Skeletal muscle cell (primary cell): ENCODE measurements around the gene OR10H4.
"Not testable (repeated sequence)": the region's sequence is repeated elsewhere in the genome, so short reads cannot be mapped to it uniquely, and the experiment has no call there.

ENCODE experiments used
- DNase-seq: peaks from one replicate; pipeline ENCODE4 v3.0.0-alpha.2; 2010; ENCODE audit warnings: low read depth
- H3K4me3 ChIP-seq: 2 replicates; pipeline ENCODE4 v1.5.1; 2011; ENCODE audit warnings: low read depth, mild to moderate bottlenecking, control low read depth, low read length, moderate library complexity

The OR10H4 gene, protein sequence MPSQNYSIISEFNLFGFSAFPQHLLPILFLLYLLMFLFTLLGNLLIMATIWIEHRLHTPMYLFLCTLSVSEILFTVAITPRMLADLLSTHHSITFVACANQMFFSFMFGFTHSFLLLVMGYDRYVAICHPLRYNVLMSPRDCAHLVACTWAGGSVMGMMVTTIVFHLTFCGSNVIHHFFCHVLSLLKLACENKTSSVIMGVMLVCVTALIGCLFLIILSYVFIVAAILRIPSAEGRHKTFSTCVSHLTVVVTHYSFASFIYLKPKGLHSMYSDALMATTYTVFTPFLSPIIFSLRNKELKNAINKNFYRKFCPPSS

DNA sequence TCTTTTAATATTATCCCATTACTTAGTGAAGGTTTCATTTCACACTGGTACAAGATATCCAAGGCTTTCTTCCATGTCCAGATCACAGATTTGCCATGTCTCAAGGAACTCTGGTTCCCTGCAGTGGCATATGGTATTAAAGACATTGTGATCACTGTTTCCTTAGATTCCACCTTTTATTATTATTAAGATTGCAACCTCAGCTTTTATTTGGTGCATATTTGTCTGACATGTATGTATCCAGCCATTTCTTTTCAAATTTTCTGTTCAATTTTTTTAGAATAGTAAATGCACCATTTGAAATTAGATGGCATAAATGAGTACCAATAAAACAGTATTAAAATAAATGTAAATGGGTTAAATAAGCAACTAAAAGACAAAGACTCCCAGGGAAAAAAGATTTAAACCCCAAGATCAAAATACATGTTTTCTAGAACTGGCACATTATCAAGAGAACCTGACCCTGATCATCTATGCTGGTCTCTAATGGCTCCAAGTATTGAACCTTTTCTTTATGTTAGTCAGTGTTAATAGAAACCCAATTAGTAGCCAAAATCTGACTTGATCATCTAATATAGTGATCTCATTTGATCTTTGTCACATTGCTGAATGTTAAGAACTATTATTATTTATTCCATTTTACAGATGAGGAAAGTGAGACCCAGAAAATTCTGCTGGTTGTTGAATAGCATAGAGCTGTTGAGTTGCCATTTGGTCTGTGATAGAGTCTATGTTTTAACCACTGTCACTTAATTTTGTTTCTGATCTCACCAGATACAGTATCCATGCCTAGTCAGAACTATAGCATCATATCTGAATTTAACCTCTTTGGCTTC is at the start of gene OR10H4:
OR10H4 (plus strand) TSS at position 786 of the 836 bp plus-strand sequence; CDS start at position 786, 0 bp downstream.
- no peak for DNase-seq
- no peak within 1 kb of the TSS for H3K4me3 ChIP-seq

DNA sequence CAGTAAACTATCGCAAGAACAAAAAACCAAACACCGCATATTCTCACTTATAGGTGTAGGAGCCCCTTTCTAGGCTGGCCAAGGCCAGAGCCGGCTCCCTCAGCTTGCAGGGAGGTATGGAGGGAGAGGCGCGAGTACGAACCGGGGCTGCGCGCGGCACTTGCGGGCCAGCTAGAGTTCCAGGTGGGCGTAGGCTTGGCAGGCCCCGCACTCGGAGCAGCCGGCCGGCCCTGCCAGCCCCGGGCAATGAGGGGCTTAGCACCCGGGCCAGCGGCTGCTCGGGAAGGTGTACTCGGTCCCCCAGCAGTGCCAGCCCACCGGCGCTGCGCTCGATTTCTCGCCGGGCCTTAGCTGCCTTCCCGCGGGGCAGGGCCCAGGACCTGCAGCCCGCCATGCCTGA is 49.2 kb upstream of the OR10H4 start:
- not testable (repeated sequence) for DNase-seq, H3K4me3 ChIP-seq

DNA sequence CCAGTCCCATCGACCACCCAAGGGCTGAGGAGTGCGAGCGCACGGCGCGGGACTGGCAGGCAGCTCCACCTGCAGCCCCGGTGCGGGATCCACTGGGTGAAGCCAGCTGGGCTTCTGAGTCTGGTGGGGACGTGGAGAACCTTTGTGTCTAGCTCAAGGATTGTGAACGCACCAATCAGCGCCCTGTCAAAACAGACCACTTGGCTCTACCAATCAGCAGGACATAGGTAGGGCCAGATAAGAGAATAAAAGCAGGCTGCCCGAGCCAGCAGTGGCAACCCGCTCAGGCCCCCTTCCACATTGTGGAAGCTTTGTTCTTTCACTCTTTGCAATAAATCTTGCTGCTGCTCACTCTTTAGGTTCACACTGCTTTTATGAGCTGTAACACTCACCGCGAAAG is 48.8 kb upstream of the OR10H4 start:
- not testable (repeated sequence) for DNase-seq, H3K4me3 ChIP-seq

DNA sequence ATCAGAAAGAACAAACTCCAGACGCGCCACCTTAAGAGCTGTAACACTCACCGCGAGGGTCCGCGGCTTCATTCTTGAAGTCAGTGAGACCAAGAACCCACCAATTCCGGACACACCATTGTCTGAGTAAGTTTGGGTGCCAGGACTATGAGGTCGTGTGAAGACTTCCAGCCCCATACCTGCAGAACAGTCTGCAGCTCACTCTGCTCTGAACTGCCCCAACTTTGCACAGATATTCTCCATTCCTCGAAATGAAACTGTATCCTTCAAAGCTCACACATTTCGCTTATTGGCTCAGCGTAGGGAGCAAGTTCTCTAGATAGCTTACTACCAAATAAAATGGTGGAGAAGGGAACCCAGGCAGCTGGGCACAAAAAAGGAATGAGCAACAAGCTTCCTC is 48.3 kb upstream of the OR10H4 start:
- H3K4me3 ChIP-seq, result no peak overlapping the region
- no peak for DNase-seq

DNA sequence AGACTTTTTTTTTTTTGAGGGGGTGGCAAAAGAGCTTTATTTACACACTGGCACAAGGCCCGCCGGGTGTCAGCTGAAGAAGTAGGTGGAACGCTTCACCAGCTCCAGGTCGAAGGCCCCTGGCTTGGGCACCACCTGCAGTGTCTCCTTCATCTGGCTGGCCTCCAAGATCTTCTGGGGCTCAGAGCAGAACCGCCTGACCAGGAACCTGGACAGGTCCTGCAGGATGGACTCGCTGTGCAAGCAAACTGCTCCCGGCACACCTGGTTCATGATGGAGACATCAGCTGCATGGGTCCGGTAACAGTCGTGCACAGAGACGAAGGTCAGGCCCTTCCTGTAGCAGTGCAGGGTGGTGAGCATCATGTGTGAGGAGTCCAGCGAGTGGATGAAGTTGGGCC is 46.6 kb upstream of the OR10H4 start:
- no peak overlapping the region for H3K4me3 ChIP-seq
- no peak for DNase-seq

DNA sequence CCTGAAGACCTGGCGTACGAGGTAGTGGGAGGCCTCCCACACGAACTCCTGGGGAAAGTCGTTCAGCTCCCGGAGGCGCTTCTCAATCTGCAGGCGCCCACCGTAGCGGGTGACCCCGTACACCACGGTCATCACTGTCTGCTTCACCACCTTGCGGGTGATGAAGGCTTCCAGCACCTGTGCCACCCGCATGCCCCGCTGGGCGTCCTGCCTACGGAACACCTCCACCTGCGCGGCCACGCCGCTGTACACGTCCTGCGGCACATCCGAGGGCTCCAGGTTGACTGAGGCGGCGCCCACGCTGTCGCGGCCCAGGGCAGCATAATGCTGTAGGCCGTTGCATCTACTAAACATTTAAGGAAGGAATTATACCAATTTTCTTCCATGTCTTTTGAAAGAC is 45.9 kb upstream of the OR10H4 start:
- H3K4me3 ChIP-seq, DNase-seq: not testable (repeated sequence)

DNA sequence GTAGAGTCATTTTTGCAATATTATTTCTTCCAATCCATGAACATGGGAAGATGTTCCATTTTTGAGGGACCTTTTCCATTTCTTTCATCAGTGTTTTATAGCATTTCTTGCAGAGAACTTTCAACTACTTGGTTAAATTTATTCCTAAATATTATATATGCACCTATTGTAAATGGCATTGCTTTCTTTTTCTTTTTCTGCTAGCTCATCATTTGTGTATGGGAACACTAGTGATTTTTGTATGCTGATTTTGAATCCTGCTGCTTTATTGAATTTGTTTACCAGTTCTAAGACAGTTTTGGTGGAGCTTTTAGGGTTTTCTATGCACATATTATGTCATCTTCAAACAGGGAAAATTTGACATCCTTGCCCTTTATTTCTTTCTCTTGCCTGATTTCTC is 43.8 kb upstream of the OR10H4 start:
- H3K4me3 ChIP-seq, result no peak overlapping the region
- DNase-seq, result no peak

DNA sequence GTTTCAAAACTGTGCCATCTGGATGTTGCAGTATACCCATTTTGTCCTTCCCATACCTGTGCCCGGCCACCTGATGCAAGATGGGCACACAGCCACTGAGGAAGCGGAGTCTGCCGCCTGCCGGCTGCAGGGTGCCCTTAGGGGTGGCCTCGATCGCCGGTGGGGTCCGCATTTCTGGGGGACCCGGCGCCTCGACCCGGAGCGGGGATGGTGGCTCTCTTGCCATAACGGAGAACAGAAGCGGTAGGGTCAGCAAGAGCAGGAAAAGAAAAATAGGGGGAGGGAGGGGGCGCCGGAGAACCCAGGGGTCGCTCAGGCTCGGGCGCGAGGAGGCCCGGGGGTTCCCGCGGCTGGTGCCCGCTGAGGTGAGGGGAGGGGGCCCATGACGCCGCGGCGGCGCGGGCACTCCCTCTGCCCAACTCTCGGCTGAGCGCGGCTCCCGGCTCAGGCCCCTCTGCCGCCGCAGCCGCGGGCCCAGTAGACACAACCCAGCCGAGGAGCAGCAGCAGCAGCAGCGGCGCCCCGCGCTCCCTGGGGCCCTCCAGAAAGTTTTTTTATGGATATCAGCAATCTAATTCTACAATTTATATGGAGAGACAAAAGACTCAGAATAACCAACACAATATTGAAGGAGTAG is 37.1 kb upstream of the OR10H4 start:
- no peak for DNase-seq

DNA sequence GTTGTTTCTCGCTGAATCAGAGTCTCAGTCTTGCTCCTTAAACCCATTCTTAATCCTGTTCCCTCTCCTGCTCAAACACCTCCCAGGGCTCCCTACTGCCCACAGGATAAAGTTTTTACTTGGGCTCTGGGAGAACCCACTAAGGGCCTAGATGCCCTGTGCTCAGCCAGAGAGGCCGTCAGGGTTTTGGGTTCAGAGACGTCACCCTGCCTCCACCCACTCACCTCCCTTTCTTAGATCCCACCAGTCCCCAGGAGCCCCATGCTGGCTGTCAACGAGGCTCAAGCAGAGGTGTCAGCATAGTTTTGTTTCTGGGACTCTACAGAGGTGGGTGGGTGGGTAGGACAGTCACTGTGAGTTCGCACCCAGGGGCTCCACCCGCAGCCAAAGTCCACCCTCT is 35.4 kb upstream of the OR10H4 start:
- no peak overlapping the region for H3K4me3 ChIP-seq
- no peak for DNase-seq

More for the DNA sequence above, 37.1 kb upstream of the OR10H4 start:
- H3K4me3 ChIP-seq, result no peak overlapping the region

DNA sequence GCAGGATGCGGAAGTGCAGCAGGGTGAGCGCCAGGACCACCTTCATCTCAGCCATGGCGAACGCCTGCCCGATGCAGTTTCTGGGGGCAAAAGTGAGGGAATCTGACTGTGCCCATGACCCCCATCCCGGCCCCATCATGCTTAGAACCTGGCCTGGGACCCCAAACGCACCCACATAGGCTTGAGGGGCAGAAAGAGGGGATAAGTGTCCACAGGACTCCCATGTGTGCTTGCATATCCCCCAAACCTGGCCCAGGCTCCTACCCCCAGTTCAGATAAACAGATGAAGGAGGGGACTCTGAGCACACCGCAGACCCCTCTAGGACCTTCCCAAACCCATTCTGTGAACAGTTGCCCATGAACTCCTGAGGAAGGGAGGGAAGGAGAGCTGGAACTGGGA is 35.0 kb upstream of the OR10H4 start:
- H3K4me3 ChIP-seq, result no peak overlapping the region
- no peak for DNase-seq

DNA sequence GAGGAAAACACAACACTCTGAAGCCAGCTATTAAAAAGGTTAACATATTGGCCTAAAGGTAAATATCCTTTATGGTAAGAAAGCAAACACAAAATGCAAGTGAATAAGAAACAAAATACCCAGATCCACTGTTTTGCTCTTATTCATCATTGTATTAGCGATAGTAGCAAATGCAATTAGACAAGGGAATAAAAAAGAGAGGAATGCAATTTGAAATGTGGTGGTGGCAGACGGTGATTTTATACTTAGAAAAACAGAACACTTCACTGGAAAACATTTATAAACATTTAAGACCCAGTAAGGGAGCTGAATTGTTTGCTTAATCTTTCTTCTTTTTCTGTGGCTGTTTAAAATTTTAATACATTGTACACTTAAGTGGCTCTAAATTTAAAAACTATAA is 33.7 kb upstream of the OR10H4 start:
- no peak for DNase-seq
- H3K4me3 ChIP-seq, result no peak overlapping the region

DNA sequence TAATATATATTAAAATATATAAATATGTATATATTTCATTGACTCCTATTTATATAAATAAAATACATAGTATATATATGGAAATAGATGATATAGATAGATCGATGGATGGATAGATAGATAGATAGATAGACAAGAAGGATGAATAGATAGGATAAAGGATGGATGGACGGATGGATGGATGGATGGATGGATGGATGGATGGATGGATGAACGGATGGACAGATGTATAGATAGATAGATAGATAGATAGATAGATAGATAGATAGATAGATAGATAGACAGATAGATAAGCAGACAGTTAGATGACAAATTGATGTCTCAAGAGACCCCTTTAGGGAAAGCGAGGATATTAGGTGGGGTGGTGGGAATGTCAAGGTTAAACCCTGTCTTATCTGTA is 29.6 kb upstream of the OR10H4 start:
- no peak overlapping the region for H3K4me3 ChIP-seq
- DNase-seq, result no peak

DNA sequence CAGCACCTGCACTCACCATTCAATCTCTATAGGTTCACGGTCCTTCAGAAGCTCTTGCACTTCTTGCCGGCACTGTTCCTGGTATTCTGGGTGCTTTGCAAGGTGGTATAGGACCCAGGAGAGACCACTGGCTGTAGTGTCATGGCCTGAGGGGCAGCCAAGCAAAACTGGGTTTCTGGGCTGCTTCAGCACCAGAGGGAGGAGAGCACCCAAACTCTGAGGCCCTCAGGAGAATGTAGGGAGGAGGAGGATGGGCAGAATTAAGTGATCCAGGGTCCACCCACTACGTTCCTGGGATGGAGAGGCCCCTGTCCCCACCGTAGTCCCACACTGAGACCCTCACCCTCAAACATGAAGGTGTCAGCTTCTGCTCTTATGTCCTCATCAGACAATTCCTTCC is 26.8 kb upstream of the OR10H4 start:
- H3K4me3 ChIP-seq, result no peak overlapping the region
- no peak for DNase-seq

DNA sequence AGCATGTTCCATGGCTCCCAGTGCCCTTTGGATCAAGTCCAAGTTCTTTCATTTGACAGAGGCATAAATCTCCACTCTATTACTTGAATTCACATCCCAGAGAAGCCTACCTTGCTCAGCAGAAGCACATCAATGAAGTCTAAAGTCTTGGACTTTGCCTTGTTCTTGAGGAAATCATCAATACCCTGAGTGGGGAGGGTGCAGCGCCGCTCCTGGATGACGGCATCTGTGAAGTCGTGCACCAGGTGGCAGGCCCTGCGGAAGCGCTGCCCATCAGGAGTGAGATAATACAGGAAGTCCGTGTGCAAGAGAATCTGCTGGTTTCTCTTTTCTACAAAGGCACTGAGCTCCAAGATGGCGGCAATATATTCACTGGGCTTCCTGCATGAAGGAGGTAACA is 25.1 kb upstream of the OR10H4 start:
- DNase-seq, result no peak
- H3K4me3 ChIP-seq, result no peak overlapping the region

DNA sequence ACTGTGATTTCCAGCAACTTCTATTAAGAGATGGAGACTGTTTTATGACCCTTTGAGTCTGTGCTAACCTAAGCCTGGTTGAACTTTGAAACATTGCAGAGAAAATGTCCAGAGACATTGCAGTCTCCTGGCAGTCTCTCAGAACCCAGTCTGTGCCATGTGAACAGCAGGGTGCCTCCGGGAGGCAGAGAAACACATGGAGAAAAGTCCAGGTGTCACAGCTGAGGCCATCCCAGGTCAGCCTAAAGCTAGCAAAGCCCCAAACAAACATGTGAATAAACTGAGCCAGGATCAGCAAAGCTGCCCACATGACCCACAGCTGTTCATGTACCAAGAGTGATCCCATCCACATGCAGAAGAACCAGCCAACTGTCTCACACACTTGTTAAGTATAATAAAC is 22.3 kb upstream of the OR10H4 start:
- DNase-seq, result no peak

DNA sequence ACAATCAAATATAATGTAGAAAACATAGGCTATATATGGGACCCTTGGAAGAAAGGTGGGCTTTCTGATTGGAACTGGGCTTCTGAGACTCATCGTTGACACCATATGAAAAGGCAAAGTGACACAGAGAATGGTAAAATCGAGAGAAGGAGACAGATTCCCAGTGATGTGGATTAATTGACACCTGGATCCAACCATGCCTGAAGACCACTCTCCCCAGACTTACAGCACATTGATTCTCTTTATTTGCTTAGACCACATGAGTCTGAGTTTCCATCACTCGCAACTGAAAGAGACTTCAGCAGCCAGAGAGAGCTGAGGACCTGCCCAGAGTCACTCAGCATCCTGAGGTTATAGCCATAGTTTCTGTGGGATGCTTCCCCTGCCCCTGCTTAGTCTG is 20.5 kb upstream of the OR10H4 start:
- no peak for DNase-seq
- H3K4me3 ChIP-seq, result no peak overlapping the region

More for the DNA sequence above, 22.3 kb upstream of the OR10H4 start:
- H3K4me3 ChIP-seq, result no peak overlapping the region

DNA sequence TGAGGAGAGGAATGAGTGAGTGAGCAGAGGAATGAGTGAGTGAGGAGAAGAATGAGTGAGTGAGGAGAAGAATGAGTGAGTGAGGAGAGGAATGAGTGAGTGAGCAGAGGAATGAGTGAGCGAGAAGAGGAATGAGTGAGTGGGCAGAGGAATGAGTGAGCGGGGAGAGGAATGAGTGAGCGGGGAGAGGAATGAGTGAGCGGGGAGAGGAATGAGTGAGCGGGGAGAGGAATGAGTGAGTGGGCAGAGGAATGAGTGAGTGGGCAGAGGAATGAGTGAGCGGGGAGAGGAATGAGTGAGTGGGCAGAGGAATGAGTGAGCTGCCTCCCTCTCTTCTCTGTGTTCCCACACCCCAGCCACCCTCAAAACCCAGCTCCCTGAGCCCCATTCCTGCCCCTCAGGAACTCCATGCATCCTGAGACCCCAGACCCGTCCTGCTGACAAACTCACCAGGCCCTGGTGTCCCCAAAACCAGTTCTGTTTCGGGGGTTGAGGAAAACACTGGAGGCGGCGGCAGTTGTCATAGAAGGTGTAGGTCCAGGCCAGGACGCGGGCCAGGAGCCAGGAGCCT is 15.0 kb upstream of the OR10H4 start:
- not testable (repeated sequence) for DNase-seq, H3K4me3 ChIP-seq

DNA sequence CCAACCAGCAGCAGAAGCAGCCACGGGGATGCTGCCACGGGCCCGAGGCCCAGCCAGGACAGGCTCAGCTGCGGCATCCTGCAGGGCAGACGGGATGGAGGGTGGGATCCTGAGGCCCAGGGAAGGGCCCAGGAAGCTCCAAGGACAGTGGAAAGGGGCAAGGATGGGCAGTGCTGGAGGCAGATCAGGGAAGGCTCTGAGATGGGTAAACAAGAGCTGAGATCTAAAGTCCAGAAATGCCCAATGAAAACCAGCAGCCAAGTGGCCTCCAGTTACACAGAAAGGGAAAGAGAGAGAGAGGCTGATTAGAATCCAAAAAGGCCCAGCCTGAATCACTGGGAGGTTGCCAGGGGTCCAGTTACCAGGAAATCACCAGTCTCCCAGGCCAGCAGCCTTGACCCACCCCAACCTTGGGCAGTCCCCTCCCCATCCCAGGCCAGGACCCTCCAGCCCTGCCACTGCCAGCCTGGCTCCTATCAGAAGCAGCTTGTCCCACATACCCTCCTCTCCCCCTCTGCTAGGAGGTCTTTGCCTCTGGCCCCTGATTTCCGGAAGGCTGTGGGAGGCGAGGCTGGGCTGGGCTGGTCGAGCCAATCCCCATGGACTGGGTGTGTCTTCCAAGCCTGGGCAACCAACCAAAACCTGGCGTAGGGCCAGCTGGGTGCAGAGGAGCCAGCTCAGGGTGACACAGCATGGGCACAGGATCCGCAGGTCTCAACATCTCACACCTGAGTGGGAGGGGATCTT is 14.3 kb upstream of the OR10H4 start, which contains the start of gene CYP4F11:
CYP4F11 (minus strand) TSS at position 198 of the 747 bp plus-strand sequence; CDS start at position 77, 121 bp downstream.
- no peak for DNase-seq
- H3K4me3 ChIP-seq, result no peak within 1 kb of the TSS

DNA sequence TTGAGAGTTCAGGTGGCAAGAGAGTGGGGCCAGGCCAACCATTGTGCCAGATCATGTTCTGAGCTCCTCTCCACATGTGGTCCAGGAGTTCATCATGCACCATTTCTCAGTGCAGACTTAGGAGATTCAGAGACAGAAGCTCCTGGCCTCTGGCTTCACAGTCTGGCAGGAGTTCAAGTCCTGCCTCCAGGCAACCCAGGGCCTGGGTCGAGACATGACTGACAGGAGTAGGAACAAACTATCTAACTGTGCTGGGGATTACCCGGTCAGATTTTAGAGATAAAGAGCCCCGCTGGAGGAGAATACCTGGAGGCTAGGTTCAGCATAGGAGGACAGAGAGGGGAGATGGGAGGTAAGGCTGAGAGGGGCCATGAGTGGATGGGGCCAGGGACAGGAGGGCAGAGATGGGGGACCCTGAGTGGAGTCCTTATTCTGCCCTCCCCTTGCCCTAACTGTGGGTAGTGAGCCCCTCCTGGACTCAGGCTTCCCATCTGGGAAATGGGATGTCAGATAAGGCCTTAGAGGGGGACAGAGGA is 13.6 kb upstream of the OR10H4 start:
- DNase-seq, result no peak

More for the DNA sequence above, 13.6 kb upstream of the OR10H4 start:
- H3K4me3 ChIP-seq, result no peak overlapping the region
